Measurements from ENCODE around the gene SLC26A6.

The SLC26A6 gene

DNA sequence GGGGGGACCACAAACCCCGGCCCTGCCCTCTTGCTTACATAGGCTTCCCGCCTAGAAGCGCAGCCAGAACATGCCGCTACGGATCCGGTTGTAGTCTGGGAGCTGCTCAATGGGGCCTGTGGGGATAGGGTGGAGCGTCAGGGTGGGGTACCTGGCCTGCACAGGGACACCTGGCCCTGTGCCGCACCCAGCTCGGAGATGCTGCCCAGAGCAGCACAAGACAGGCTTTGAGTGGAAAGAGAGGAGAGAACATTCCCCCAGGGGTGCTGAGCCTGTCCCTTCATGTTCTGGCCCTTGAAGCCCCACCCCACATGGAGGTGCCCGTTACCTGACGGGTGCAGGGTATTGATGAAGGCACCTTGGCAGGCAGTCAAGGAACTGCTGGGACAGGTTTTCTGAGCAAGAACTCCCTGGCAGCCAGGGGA, 36.2 kb downstream of the SLC26A6 start:
- DNase-seq (ENCODE audit: low read depth) = no peak

DNA sequence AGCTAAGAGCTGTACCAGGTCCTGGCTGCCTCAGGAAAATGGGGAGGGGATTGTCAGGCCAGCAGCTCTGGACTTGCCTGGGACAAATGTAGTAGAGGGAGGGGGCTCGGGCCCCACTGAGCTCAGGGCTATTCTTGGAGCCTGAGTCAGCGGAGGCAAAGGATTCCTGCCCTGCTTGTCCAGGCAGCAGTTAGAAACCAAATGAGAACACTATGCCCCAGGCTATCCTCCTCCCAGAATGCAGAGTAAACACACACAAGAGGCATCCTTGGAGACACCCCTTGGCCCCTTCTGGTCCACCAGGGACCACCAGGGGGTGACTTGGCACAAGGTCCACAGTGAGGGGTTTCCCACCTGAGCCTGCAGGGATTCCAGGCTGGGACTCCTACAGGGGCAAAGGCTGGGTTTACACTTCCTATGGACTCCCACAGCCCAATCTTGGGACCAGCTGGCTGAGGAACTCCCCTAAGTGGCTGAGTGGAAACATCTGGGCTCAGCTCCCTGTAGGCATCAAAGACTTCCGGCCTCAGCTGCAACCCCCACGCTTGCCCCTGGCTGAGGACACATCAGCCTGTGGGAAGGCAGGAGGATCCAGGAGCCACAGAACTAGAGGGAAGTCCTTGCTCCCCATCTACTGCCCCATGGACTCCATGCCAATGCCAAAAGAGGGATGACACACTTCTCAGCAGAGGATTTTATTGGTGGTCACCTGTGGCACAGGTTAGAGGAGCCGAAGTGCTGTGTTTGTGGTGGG, 36.8 kb downstream of the SLC26A6 start:
- DNase-seq (ENCODE audit: low read depth) = no peak

DNA sequence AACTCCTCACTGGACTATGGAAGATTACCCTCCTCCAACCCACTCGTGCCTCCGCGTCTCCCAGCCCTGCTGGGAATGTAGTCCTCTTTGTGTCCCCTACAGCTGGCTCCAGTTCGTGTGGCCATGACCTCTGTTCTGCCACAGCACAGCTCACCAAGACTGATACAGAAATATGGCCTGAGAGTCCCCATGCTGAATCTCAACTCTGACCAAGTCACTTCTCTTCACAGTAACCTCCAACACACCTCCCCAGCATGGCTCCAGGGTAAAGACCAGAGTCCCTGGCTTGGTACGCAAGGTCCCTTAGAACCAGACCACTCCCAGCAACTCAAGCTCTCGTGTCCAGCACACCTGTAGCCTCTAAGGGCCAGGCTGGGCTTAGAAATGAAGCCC, 37.9 kb downstream of the SLC26A6 start:
- DNase-seq (ENCODE audit: low read depth) = no peak

- no peak for DNase-seq (ENCODE audit: low read depth)
Observed at GRCh38 chr3:48596676-48597407, 38.4 kb downstream of the SLC26A6 start.

DNA sequence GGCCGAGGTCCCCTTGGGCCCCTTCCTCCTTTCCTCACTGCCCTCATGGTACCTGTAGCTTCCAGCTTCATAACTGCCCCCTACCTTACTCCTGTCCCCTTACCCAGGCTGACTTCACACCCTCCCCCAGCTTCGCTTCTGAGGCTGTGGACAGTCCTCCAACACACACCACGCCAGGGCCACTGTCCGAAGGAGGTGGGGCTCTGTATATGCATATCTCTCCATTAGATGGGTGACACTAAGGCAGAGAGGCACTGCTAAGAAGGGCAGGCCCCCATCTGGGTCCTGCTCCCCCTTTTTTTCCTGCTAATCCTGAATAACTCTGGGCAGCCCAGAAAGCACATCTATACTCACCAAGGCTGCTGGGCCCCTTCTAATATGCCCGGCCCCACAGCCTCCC, 39.1 kb downstream of the SLC26A6 start:
- no peak for DNase-seq (ENCODE audit: low read depth)

- DNase-seq (ENCODE audit: low read depth) = no peak
Observed at GRCh38 chr3:48595526-48596121, 39.6 kb downstream of the SLC26A6 start.

- no peak for DNase-seq (ENCODE audit: low read depth)
Observed at GRCh38 chr3:48595075-48595525, 40.2 kb downstream of the SLC26A6 start, which contains the start of gene COL7A1. TSS of gene COL7A1 (minus strand) at chr3:48595329. CDS start at chr3:48595159, 170 bp downstream.

- no peak for DNase-seq (ENCODE audit: low read depth)
Observed at GRCh38 chr3:48594417-48595049, 40.7 kb downstream of the SLC26A6 start.

GRCh38 chr3:48593337-48593736, 41.9 kb downstream of the SLC26A6 start:
- no peak for DNase-seq (ENCODE audit: low read depth)

GRCh38 chr3:48592519-48593087, 42.7 kb downstream of the SLC26A6 start:
- DNase-seq (ENCODE audit: low read depth) = no peak

DNA sequence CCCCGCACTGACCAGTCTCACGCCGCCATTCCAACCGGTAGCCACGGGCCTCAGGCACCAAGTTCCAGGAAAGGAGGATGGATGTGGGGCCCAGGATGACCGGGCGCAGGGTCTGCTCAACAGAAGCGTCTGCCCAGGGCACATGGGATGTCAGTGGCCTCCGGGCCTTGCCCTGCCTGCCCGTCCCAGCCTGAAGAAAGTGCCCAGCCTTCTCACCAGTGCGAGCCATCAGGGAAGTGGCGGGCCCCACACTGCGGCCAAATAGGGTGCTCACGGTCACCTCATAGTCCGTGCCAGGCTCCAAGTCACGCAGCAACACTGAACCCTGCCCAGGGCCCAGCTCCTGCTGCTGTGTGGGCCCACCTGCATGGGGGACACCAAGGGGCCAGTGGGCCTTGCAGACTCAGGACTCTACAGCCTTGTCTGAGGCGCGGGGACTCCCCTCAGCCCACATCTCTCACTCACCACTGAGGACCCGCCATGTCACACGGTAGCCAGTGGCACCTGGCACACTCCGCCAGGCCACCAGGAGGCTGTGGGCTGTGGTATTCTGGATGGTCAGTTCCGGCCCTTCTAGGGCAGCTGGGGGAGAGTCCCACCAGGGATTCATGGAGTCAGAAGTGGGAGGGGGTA, 43.3 kb downstream of the SLC26A6 start:
- DNase-seq (ENCODE audit: low read depth) = no peak

- DNase-seq (ENCODE audit: low read depth) = no peak
Observed at GRCh38 chr3:48591436-48591835, 43.8 kb downstream of the SLC26A6 start.

- no peak for DNase-seq (ENCODE audit: low read depth)
Observed at GRCh38 chr3:48588230-48588629, 47.0 kb downstream of the SLC26A6 start.

DNA sequence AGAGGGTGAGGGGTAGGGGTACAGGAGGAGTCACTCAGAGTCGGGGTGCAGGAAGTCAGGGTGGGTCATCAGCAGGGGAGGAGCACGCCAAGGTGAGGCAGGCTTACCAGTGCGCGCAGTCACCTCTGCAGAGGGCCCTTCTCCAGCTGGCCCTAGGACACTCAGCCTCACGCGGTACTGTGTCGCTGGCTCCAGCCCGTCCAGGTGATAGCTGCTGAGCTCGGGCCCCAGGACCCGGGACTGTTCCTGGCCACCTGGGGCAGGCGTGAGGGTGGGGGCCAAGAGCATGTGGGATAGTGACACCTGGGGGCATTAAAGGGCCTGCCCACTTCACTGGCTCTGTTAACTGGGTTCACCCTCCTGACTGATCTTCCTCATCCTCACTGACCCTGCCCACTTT, 47.6 kb downstream of the SLC26A6 start:
- no peak for DNase-seq (ENCODE audit: low read depth)

GRCh38 chr3:48585411-48585810, 49.9 kb downstream of the SLC26A6 start:
- DNase-seq (ENCODE audit: low read depth) = no peak

DNA sequence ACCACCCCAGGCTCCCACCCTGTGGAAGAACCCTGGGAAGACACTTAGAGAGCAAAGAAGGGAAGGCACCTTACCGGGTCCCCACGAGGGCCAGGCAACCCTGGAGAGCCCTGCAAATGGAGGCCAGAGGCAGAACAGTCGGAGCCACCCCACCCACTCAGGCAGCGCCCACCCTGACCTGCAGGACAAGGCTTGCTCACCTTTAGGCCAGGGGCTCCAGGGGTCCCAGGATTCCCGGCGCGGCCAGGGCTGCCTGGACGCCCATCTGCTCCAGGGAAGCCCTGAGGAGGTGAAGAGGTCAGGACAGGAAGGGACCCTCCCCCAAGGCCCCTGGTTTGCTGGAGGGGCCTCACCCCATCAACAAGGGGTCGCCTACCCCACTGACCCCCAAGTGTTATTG, 50.4 kb downstream of the SLC26A6 start:
- no peak for DNase-seq (ENCODE audit: low read depth)

- DNase-seq (ENCODE audit: low read depth) = no peak
Observed at GRCh38 chr3:48581621-48582481, 53.4 kb downstream of the SLC26A6 start.

GRCh38 chr3:48576647-48577046, 58.6 kb downstream of the SLC26A6 start:
- no peak for DNase-seq (ENCODE audit: low read depth)
